Neuronal stem cell (in vitro differentiated cells): ENCODE results near the gene TAOK1.

ENCODE experiments used
- DNase-seq: peaks from one replicate; pipeline ENCODE4 v3.0.0-alpha.2; 2013; ENCODE audit warnings: low spot score
- H2AFZ ChIP-seq: one replicate; pipeline ENCODE4 v1.6.1; 2013; ENCODE audit warnings: mild to moderate bottlenecking, low read length, inconsistent platforms
- H2AK5ac ChIP-seq: 2 replicates; pipeline ENCODE4 v1.6.1; 2013; ENCODE audit warnings: low read depth, mild to moderate bottlenecking, inconsistent platforms, low read length, moderate library complexity, mixed read lengths
- H2BK120ac ChIP-seq: 2 replicates; pipeline ENCODE4 v1.6.1; 2013; ENCODE audit warnings: low read depth, mild to moderate bottlenecking, inconsistent platforms, low read length, moderate library complexity, mixed read lengths
- H2BK12ac ChIP-seq: one replicate; pipeline ENCODE4 v1.6.1; 2013; ENCODE audit warnings: low read length, inconsistent platforms
- H2BK15ac ChIP-seq: 2 replicates; pipeline ENCODE4 v1.6.1; 2013; ENCODE audit warnings: mild to moderate bottlenecking, low read length, inconsistent platforms, mixed read lengths
- H2BK5ac ChIP-seq: one replicate; pipeline ENCODE4 v1.6.1; 2013; ENCODE audit warnings: inconsistent platforms, mild to moderate bottlenecking, low read length, moderate library complexity
- H3K14ac ChIP-seq: one replicate; pipeline ENCODE4 v1.6.1; 2013; ENCODE audit warnings: low read length, inconsistent platforms
- H3K18ac ChIP-seq: 2 replicates; pipeline ENCODE4 v1.6.1; 2013; ENCODE audit warnings: low read length, inconsistent platforms
- H3K23ac ChIP-seq: 2 replicates; pipeline ENCODE4 v1.6.1; 2013; ENCODE audit warnings: low read depth, mild to moderate bottlenecking, mixed read lengths, low read length, inconsistent platforms; ENCODE audit not compliant: poor library complexity
- H3K27ac ChIP-seq: replicated peaks from 3 replicates; pipeline ENCODE4 v1.5.1; 2013; ENCODE audit warnings: low read length, inconsistent platforms
- H3K27me3 ChIP-seq, 3 experiments: 2 replicates each; pipeline ENCODE4 v1.6.1; 2013; ENCODE audit warnings: low read length in 3 of 3, mild to moderate bottlenecking in 2 of 3, inconsistent platforms in 1 of 3, low read depth in 1 of 3, mixed read lengths in 1 of 3, moderate library complexity in 1 of 3; ENCODE audit not compliant: control insufficient read depth in 3 of 3, insufficient read depth in 3 of 3
- H3K36me3 ChIP-seq, 2 donors: replicated peaks in 1 of 2; 2 replicates each; pipeline ENCODE4 v1.6.1; 2013; ENCODE audit warnings: low read length in 2 of 2; ENCODE audit not compliant: control insufficient read depth in 2 of 2, insufficient read depth in 2 of 2
- H3K4ac ChIP-seq: 2 replicates; pipeline ENCODE4 v1.6.1; 2013; ENCODE audit warnings: inconsistent platforms, mild to moderate bottlenecking, low read length, moderate library complexity
- H3K4me1 ChIP-seq, 2 donors: 1 replicate in 1 of 2; 2 replicates in 1 of 2; pipeline ENCODE4 v1.6.1; 2013; ENCODE audit warnings: low read length in 2 of 2, low read depth in 1 of 2; ENCODE audit not compliant: control insufficient read depth in 2 of 2, insufficient read depth in 1 of 2
- H3K4me2 ChIP-seq: one replicate; pipeline ENCODE4 v1.6.1; 2013; ENCODE audit warnings: mild to moderate bottlenecking, low read length, inconsistent platforms; ENCODE audit not compliant: insufficient read depth, poor library complexity, severe bottlenecking
- H3K4me3 ChIP-seq, 2 donors: 2 replicates each; pipeline ENCODE4 v1.5.1; 2013; ENCODE audit warnings: low read length in 2 of 2, mild to moderate bottlenecking in 2 of 2, inconsistent platforms in 1 of 2, moderate library complexity in 1 of 2
- H3K79me1 ChIP-seq: one replicate; pipeline ENCODE4 v1.6.1; 2013; ENCODE audit warnings: low read depth, mild to moderate bottlenecking, inconsistent platforms, low read length, moderate library complexity
- H3K9ac ChIP-seq: one replicate; pipeline ENCODE4 v1.6.1; 2013; ENCODE audit warnings: mild to moderate bottlenecking, low read depth, low read length, inconsistent platforms; ENCODE audit not compliant: poor library complexity
- H3K9me3 ChIP-seq, 2 donors: replicated peaks in 1 of 2; 2 replicates each; pipeline versions ENCODE3 to v1.6.1; 2013; ENCODE audit warnings: low read length in 2 of 2, mild to moderate bottlenecking in 2 of 2, inconsistent platforms in 1 of 2, low read depth in 1 of 2, mixed read lengths in 1 of 2, moderate library complexity in 1 of 2; ENCODE audit not compliant: control insufficient read depth in 2 of 2, insufficient read depth in 1 of 2
- H4K8ac ChIP-seq: one replicate; pipeline ENCODE4 v1.6.1; 2013; ENCODE audit warnings: low read depth, mild to moderate bottlenecking, inconsistent platforms, low read length, moderate library complexity
- H4K91ac ChIP-seq: one replicate; pipeline ENCODE4 v1.6.1; 2013; ENCODE audit warnings: low read length, low read depth, mild to moderate bottlenecking, inconsistent platforms; ENCODE audit not compliant: poor library complexity
- WGBS, 2 donors: extraction: QIAGEN DNeasy Blood & Tissue Kit; methylation state at CpG; one replicate each; pipeline ENCODE4 v1.1.7; 2013; ENCODE audit warnings: missing lambda C conversion rate in 2 of 2, mixed read lengths in 1 of 2; ENCODE audit not compliant: insufficient read length in 2 of 2, insufficient replicate concordance in 1 of 2; ENCODE audit errors: extremely low coverage in 2 of 2; 5-methylcytosine and 5-hydroxymethylcytosine counted together

TAOK1 gene

DNA sequence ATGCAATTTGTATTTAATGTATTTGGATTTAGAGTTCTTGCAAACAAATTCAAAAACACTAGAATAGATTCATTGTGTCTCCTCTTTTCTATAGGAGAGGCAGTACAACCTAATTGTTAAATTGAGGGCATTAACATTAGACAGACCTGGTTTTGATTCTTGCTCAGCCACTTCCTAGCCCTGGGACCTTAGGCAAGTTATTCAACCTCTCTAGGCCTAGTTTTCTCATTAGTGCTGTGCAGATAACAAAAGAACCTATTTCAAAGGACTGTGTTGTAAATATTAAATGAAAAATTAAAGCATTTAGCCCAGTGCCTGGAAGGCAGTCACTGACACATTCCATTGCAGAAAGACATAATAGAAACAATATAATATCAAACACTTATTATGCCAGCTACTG is 22.0 kb upstream of the TAOK1 start:
- no peak overlapping the region for H3K14ac ChIP-seq
- no peak overlapping the region for H3K18ac ChIP-seq
- no peak overlapping the region for H4K91ac ChIP-seq
- no peak for DNase-seq
- H2BK15ac ChIP-seq: no peak overlapping the region
- no peaks in the 10 kb centered on the region for H3K36me3 ChIP-seq
- no peak overlapping the region for H2BK5ac ChIP-seq
- H2AFZ ChIP-seq: no peak overlapping the region
- H2AK5ac ChIP-seq: no peak overlapping the region
- H3K23ac ChIP-seq: no peak overlapping the region
- no peak overlapping the region for H3K4me3 ChIP-seq
- H3K79me1 ChIP-seq: no peaks in the 10 kb centered on the region
- H4K8ac ChIP-seq: no peak overlapping the region
- no peak overlapping the region for H3K27ac ChIP-seq
- H3K9me3 ChIP-seq: no peaks in the 10 kb centered on the region
- H3K9ac ChIP-seq: no peak overlapping the region
- no peak overlapping the region for H2BK120ac ChIP-seq
- H3K27me3 ChIP-seq: no peaks in the 10 kb centered on the region
- no peak overlapping the region for H2BK12ac ChIP-seq
- peaks cover 3 to 23% of the 10 kb centered on the region in 2 donors for H3K4me1 ChIP-seq
- H3K4ac ChIP-seq: no peak overlapping the region
- no peak overlapping the region for H3K4me2 ChIP-seq

DNA sequence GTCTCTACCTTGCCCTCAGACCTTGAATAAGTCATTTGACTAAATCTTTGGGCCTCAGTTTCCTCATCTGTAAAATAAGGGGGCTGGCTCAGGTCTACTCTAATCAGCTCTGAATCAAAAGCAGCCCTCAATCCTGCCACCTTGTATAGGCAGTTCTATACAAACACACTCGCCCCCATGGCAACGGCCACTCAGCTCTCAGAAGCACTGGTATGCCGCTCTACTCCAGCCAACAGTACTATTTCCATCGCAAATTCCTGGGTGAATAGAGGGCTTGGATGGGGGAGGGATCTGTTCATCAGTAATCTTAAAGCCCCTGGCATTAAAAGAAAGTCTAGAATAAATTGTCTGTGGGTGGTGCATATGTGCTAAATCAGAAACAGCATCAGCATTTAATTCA is 21.2 kb upstream of the TAOK1 start:
- Histone ChIP-seq H2AK5ac (no peak overlapping the region), H4K91ac (no peak overlapping the region), H2BK12ac (no peak overlapping the region), H2BK5ac (no peak overlapping the region), H3K27ac (peak overlapping the region; percentile 29), H3K79me1 (no peaks in the 10 kb centered on the region), H3K4me3 (no peak overlapping the region), H3K9ac (no peak overlapping the region), H4K8ac (no peak overlapping the region), H2AFZ (no peak overlapping the region), H3K23ac (no peak overlapping the region), H2BK15ac (no peak overlapping the region), H3K36me3 (no peaks in the 10 kb centered on the region), H2BK120ac (no peak overlapping the region), H3K14ac (no peak overlapping the region), H3K4me1 (peaks cover 3 to 20% of the 10 kb centered on the region in 2 donors), H3K4me2 (no peak overlapping the region), H3K18ac (no peak overlapping the region), H3K4ac (no peak overlapping the region), H3K9me3 (no peaks in the 10 kb centered on the region), H3K27me3 (no peaks in the 10 kb centered on the region)
- DNase-seq: peak; percentile 67
- WGBS, 2 donors: no CpG with 5 or more reads among the region's 4 CpGs

DNA sequence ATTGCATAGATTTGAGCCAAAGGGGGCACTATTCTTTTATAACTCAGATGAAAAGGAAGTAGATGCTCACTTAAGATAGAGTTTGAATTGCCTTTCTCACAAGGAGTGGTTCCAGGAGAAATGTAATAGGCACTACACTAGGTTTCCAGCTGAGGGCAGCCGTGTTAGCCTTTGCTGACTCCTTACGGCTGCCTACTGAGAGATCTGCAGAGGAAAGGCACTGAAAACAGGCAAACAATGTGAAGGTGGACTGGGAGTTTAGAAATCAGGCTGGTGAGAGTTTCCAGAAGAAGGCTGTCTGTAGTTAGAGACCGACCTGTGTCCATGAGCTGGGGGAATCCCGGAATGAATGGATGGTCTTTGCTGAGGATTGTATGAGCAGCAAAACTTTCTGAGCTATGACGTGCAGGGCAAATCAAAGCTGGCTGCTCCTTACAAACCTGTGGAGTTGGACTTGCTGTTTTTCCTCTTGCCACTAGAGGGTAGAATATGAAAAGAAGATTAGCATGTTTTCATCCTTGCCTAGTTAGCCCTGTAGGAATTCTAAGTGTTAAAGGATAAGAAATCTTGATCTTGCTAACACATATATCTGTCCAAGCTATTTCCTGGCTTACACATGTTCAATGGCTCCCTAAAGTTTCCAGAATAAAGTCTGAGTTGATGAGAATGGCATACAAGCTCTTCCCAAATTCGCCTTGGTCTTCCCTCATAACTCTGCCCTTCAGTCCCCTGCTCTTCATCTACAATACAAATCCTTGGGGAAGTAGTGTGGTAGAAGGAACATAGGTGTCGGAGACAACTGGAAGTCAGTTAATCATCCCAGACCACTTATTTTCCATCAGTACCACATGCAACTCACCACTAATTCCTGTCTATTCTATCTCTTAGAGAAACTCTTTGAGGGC is 20.1 kb upstream of the TAOK1 start:
- Histone ChIP-seq H3K36me3 (no peaks in the 10 kb centered on the region), H3K18ac (no peak overlapping the region), H3K4me3 (peak overlapping the region; percentile 22 to 29), H2BK120ac (no peak overlapping the region), H4K8ac (no peak overlapping the region), H3K14ac (no peak overlapping the region), H3K9me3 (no peaks in the 10 kb centered on the region), H2BK15ac (no peak overlapping the region), H4K91ac (no peak overlapping the region), H2AK5ac (no peak overlapping the region), H3K4ac (no peak overlapping the region), H3K27me3 (no peaks in the 10 kb centered on the region), H3K23ac (no peak overlapping the region), H2AFZ (peak overlapping the region; percentile 84), H3K9ac (no peak overlapping the region), H3K27ac (no peak overlapping the region), H2BK12ac (no peak overlapping the region), H3K4me1 (peaks cover 3 to 26% of the 10 kb centered on the region in 2 donors), H2BK5ac (no peak overlapping the region), H3K79me1 (no peaks in the 10 kb centered on the region), H3K4me2 (peak overlapping the region; percentile 52)
- no CpG with 5 or more reads among the region's 7 CpGs for WGBS, 2 donors
- DNase-seq: peak; percentile 67

DNA sequence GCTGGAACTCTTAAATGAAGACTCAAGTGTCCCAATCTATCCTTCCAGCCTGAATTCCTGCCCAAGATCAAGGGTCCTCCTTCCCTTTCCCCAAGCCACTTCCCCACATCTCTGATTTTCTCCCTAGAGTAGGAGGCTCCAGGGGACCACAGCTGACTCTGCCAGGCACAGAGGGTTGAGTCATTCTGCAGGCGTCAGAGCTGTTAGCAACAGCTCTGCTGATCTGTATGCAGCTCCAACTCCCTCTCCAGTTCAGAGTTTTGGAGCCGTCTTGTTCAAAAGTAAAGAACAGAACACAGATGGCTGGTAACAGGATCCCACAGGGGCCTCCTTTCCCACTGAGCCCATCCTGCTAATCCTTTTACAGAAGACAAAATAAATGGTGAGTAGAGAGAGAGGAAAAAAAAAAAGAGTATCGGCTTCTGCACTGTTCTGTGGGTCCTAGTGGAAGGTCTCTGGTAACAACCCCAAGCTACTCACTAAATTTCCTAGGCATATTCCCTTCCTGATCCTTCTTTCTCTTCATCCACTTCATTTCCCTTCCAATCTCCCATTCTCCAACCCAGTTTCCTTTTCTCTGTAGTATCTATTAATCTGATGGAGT is 13.4 kb upstream of the TAOK1 start:
- Histone ChIP-seq H3K4ac (no peak overlapping the region), H3K4me1 (peaks cover 16 to 26% of the 10 kb centered on the region in 2 donors), H2AK5ac (no peak overlapping the region), H4K8ac (no peak overlapping the region), H3K79me1 (no peaks in the 10 kb centered on the region), H3K4me2 (peak overlapping the region; percentile 34), H2AFZ (peak overlapping the region; percentile 71), H2BK15ac (no peak overlapping the region), H3K4me3 (peak overlapping the region in 1 of 2 donors; percentile 10), H3K36me3 (no peaks in the 10 kb centered on the region), H2BK12ac (no peak overlapping the region), H3K27me3 (no peaks in the 10 kb centered on the region), H2BK120ac (no peak overlapping the region), H4K91ac (no peak overlapping the region), H3K9ac (no peak overlapping the region), H3K27ac (peak overlapping the region; percentile 81), H3K23ac (no peak overlapping the region), H3K9me3 (no peaks in the 10 kb centered on the region), H3K14ac (no peak overlapping the region), H2BK5ac (no peak overlapping the region), H3K18ac (no peak overlapping the region)
- WGBS, 2 donors: no CpG with 5 or more reads among the region's 3 CpGs
- peak; percentile 42 for DNase-seq
